Measurements from ENCODE around the gene C12orf54.
"Not testable (repeated sequence)": the region's sequence is repeated elsewhere in the genome, so short reads cannot be mapped to it uniquely, and the experiment has no call there.

C12orf54 gene

DNA sequence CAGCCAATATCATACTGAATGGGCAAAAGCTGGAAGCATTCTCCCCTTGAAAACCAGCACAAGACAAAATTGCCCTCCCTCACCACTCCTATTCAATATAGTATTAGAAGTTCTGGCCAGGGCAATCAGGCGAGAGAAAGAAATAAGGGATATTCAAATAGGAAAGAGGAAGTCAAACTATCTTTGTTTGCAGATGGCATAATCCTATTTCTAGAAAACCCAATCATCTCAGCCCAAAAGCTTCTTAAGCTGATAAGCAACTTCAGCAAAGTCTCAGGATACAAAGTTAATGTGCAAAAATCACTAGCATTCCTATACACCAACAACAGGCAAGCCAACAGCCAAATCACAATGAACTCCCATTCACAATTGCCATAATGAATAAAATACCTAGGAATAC lies 30.9 kb upstream of the C12orf54 start:
- TF ChIP-seq, protein P1, sequence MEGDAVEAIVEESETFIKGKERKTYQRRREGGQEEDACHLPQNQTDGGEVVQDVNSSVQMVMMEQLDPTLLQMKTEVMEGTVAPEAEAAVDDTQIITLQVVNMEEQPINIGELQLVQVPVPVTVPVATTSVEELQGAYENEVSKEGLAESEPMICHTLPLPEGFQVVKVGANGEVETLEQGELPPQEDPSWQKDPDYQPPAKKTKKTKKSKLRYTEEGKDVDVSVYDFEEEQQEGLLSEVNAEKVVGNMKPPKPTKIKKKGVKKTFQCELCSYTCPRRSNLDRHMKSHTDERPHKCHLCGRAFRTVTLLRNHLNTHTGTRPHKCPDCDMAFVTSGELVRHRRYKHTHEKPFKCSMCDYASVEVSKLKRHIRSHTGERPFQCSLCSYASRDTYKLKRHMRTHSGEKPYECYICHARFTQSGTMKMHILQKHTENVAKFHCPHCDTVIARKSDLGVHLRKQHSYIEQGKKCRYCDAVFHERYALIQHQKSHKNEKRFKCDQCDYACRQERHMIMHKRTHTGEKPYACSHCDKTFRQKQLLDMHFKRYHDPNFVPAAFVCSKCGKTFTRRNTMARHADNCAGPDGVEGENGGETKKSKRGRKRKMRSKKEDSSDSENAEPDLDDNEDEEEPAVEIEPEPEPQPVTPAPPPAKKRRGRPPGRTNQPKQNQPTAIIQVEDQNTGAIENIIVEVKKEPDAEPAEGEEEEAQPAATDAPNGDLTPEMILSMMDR (IDR thresholded peaks at IDR 0.05; ENCODE audit: low read depth, low read length): no peak

DNA sequence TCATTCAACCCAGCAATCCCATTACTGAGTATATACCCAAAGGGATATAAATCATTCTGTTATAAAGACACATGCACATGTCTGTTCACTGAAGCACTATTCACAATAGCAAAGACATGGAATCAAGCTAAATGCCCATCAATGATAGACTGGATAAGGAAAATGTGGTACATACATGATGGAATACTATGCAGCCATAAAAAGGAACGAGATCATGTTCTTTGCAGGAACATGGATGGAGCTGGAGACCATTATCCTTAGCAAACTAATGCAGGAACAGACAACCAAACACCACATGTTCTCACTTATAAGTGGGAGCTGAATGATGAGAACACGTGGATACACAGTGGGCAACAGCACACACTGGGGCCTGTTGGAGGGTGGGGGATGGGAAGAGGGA lies 29.3 kb upstream of the C12orf54 start:
- H3K4me3 ChIP-seq (ENCODE audit: low read depth, low read length): not testable (repeated sequence)

More for the DNA sequence above, 30.9 kb upstream of the C12orf54 start:
- no peak overlapping the region for H3K4me3 ChIP-seq (ENCODE audit: low read depth, low read length)

DNA sequence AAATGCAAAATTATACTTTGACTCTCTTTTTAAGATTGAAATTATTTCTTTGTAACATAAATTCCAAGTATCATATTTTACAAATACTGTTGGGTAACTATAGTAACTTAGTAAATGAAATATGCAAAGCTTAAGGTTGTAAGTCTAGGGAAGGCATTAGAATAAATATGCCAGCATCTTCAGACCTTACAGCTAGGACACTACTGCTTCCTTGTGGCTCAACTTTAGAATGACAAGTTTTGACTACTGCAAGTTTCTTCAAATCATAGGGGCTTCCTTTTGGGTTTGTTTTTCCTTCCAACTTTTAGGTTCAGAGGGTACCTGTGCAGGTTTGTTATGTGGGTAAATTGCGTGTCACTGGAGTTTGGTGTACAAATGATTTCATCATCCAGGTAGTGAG lies 27.6 kb upstream of the C12orf54 start:
- TF ChIP-seq, protein P1 (IDR thresholded peaks at IDR 0.05; ENCODE audit: low read depth, low read length): no peak
- H3K4me3 ChIP-seq (ENCODE audit: low read depth, low read length): no peak overlapping the region

DNA sequence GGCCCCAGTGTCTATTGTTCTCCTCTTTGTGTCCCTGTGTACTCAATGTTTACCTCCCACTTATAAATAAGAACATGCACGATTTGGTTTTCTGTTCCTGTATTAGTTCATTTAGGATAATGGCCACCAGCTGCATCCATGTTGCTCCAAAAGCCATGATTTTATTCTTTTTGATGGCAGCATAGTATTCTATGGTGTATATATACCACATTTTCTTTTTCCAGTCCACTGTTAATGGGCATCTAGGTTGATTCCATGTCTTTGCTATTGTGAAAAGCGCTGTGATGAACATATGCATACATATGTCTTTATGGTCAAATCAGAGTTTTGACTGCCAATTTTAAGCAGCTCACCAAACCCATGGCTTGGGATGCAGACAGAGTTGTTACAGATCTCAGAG lies 27.2 kb upstream of the C12orf54 start:
- TF ChIP-seq, protein P1 (IDR thresholded peaks at IDR 0.05; ENCODE audit: low read depth, low read length): no peak
- no peak overlapping the region for H3K4me3 ChIP-seq (ENCODE audit: low read depth, low read length)

DNA sequence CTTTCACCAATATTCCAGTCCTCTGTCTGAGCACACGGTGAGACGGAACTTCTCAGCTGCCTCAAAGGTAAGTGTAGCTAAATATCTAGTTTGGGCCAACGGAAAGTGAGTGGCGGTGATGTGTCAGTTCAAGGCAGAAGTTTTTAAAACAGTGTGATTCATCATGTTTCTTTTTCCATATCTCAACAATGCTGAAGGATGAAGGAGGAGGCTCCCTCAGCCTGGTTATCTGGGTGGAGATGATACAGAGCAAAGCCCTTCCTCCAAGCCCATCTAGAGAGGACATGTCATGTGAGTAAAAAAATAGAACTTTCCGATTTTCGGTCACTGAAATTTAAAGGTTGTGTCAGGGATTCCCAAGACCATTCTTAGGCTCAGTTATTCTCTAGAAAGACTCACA lies 23.0 kb upstream of the C12orf54 start:
- TF ChIP-seq, protein P1 (IDR thresholded peaks at IDR 0.05; ENCODE audit: low read depth, low read length): no peak
- H3K4me3 ChIP-seq (ENCODE audit: low read depth, low read length): no peak overlapping the region

DNA sequence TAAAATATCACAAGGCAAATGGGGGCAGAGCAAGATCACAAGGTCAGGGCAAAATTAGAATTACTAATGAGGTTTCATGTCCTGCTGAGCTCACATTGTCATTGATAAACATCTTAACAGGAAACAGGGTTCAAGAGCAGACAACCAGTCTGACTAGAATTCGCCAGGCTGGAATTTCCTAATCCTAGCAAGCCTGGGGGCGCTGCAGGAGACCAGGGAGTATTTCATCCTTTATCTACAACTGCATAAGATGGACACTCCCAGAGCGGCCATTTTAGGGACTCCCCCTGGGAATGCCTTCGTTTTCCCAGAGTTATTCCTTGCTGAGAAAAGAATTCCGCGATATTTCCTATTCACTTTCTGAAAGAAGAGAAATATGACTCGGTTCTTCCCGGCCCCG lies 13.3 kb upstream of the C12orf54 start:
- H3K4me3 ChIP-seq (ENCODE audit: low read depth, low read length): not testable (repeated sequence)

DNA sequence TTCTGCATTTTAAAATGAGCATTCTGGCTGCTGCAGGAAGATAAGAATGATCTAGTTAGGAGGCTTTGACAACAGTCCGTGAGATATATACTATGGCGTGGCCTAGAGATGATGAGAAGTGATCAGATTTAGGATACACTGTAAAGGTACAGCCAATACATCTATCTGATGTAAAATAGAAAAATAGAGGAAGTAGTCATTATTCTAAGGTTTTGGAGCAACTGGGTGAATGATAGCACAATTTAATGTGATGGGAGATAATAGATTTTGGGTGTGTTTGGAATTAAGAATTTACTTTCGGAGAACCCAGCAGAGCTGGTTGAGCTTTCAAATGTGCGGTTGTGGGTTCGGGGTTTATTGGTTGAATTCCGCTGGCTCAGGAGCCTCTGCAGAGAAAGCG lies 10.0 kb upstream of the C12orf54 start, which contains the start of gene ANP32D:
Gene ANP32D (plus strand): TSS at position 301 of the 400 bp plus-strand sequence. CDS start 106 bp downstream, outside the sequence.
- TF ChIP-seq, protein P1 (IDR thresholded peaks at IDR 0.05; ENCODE audit: low read depth, low read length): no peak
- no peak within 1 kb of the TSS for H3K4me3 ChIP-seq (ENCODE audit: low read depth, low read length)

DNA sequence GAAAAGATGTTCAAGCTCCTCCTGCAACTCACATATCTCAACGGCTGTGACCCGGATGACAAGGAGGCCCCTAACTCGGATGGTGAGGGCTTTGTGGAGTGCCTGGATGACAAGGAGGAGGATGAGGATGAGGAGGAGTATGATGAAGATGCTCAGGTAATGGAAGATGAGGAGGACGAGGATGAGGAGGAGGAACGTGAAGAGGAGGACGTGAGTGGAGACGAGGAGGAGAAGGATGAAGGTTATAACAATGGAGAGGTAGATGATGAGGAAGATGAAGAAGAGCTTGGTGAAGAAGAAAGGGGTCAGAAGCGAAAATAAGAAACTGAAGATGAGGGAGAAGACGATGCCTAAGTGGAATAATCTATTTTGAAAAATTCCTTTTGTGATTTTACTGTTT lies 9.2 kb upstream of the C12orf54 start:
- H3K4me3 ChIP-seq (ENCODE audit: low read depth, low read length): no peak overlapping the region
- TF ChIP-seq, protein P1 (IDR thresholded peaks at IDR 0.05; ENCODE audit: low read depth, low read length): no peak

DNA sequence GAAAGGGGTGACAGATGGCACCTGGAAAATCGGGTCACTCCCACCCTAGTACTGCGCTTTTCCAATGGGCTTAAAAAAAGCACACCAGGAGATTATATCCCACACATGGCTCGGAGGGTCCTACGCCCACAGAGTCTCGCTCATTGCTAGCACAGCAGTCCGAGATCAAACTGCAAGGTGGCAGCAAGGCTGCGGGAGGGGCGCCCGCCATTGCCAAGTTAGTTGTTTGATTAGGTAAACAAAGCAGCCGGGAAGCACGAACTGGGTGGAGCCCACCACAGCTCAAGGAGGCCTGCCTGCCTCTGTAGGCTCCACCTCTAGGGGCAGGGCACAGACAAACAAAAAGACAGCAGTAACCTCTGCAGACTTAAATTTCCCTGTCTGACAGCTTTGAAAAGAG lies 7.8 kb upstream of the C12orf54 start:
- H3K4me3 ChIP-seq (ENCODE audit: low read depth, low read length): not testable (repeated sequence)
